Bone marrow (tissue), 2 donors: Measurements from ENCODE around the gene ZMYND19.
"Not testable (repeated sequence)": the region's sequence is repeated elsewhere in the genome, so short reads cannot be mapped to it uniquely, and the experiment has no call there.

Source experiments
- DNase-seq, 2 donors: peaks; one replicate each; lab custom pipeline; 2025; lab: John Stamatoyannopoulos, UW

Gene ZMYND19

GRCh38 chr9:137588891-137589290 lies 1.4 kb downstream of the ZMYND19 start:
- no peak for DNase-seq

- DNase-seq = no peak
These were observed 2.0 kb downstream of the ZMYND19 start for GRCh38 chr9:137588311-137588710.

GRCh38 chr9:137586854-137587253 lies 3.5 kb downstream of the ZMYND19 start:
- DNase-seq = no peak

GRCh38 chr9:137583957-137584356 lies 6.4 kb downstream of the ZMYND19 start:
- no peak for DNase-seq

- DNase-seq = no peak
These were observed 7.0 kb downstream of the ZMYND19 start for GRCh38 chr9:137583347-137583746.

GRCh38 chr9:137582286-137582860 lies 7.9 kb downstream of the ZMYND19 start:
- no peak for DNase-seq

- DNase-seq = no peak
These were observed 8.7 kb downstream of the ZMYND19 start for GRCh38 chr9:137581361-137582285.

GRCh38 chr9:137580954-137581322 lies 9.4 kb downstream of the ZMYND19 start:
- no peak for DNase-seq

- no peak for DNase-seq
These were observed 9.9 kb downstream of the ZMYND19 start for GRCh38 chr9:137580209-137580953.

- no peak for DNase-seq
These were observed 11.1 kb downstream of the ZMYND19 start for GRCh38 chr9:137579259-137579604.

- peak; percentile 75 to 82 for DNase-seq
These were observed 11.6 kb downstream of the ZMYND19 start, which contains the start of gene DPH7 for GRCh38 chr9:137578518-137579258. Gene DPH7, minus strand, starts transcription at chr9:137578925. Its CDS starts 148 bp downstream, at chr9:137578777.

GRCh38 chr9:137575716-137576411 lies 14.4 kb downstream of the ZMYND19 start:
- no peak for DNase-seq

GRCh38 chr9:137575364-137575715 lies 15.0 kb downstream of the ZMYND19 start:
- DNase-seq = no peak

- no peak for DNase-seq
These were observed 16.1 kb downstream of the ZMYND19 start for GRCh38 chr9:137574192-137574591.

GRCh38 chr9:137570566-137570965 lies 19.7 kb downstream of the ZMYND19 start:
- no peak for DNase-seq

- no peak for DNase-seq
These were observed 20.6 kb downstream of the ZMYND19 start for GRCh38 chr9:137569609-137570203.

- not testable (repeated sequence) for DNase-seq
These were observed 21.9 kb downstream of the ZMYND19 start for GRCh38 chr9:137568445-137568844.

- DNase-seq = no peak
These were observed 25.4 kb downstream of the ZMYND19 start for GRCh38 chr9:137564817-137565411.

- no peak for DNase-seq
These were observed 26.2 kb downstream of the ZMYND19 start for GRCh38 chr9:137564134-137564533.

- no peak for DNase-seq
These were observed 32.2 kb downstream of the ZMYND19 start for GRCh38 chr9:137558127-137558526.
